Smooth muscle cell (in vitro differentiated cells): Measurements from ENCODE around the gene RBM15B. TPM values are rescaled to one million over a fixed set of nuclear protein-coding genes. Genes with fewer than 3 reads are reported as not detected.

Experiments used
- DNase-seq: peaks from one replicate; lab custom pipeline; 2025; ENCODE audit not compliant: unreplicated experiment; lab: John Stamatoyannopoulos, UW
- H2AFZ ChIP-seq: fragments of 200-600 bp; sonication (generic); 2 replicates; pipeline ENCODE4 v1.6.0; 2016; ENCODE audit warnings: antibody characterized with exemption, low read depth, mild to moderate bottlenecking
- H3F3A ChIP-seq: fragments of 200-600 bp; sonication (generic); 2 replicates; pipeline ENCODE4 v1.6.0; 2017; ENCODE audit warnings: antibody characterized with exemption, low read depth
- H3K27ac ChIP-seq: fragments of 200-600 bp; sonication (generic); 2 replicates; pipeline ENCODE4 v1.5.1; 2016; ENCODE audit warnings: low read depth, mild to moderate bottlenecking
- H3K27me3 ChIP-seq: fragments of 200-600 bp; sonication (generic); 2 replicates; pipeline ENCODE4 v1.6.1; 2016; ENCODE audit warnings: low read depth, mild to moderate bottlenecking
- H3K36me3 ChIP-seq: fragments of 200-600 bp; sonication (generic); 2 replicates; pipeline ENCODE4 v1.5.1; 2016; ENCODE audit warnings: low read depth
- H3K4me1 ChIP-seq: fragments of 200-600 bp; sonication (generic); 2 replicates; pipeline ENCODE4 v1.5.1; 2016; ENCODE audit warnings: low read depth
- H3K4me2 ChIP-seq: fragments of 200-600 bp; sonication (generic); 2 replicates; pipeline ENCODE4 v1.6.0; 2016; ENCODE audit warnings: mild to moderate bottlenecking
- H3K4me3 ChIP-seq: fragments of 200-600 bp; sonication (generic); 2 replicates; pipeline ENCODE4 v1.5.1; 2016; ENCODE audit warnings: mild to moderate bottlenecking
- H3K79me2 ChIP-seq: fragments of 200-600 bp; sonication (generic); 2 replicates; pipeline ENCODE4 v1.6.0; 2016; ENCODE audit warnings: low read depth, mild to moderate bottlenecking
- H3K9ac ChIP-seq: fragments of 200-600 bp; sonication (generic); 2 replicates; pipeline ENCODE4 v1.6.0; 2016; ENCODE audit warnings: low read depth
- H3K9me3 ChIP-seq: fragments of 200-600 bp; sonication (generic); replicated peaks from 2 replicates; pipeline ENCODE4 v1.5.1; 2016; ENCODE audit warnings: low read depth
- H4K20me1 ChIP-seq: fragments of 200-600 bp; sonication (generic); 2 replicates; pipeline ENCODE4 v1.6.0; 2016; ENCODE audit warnings: low read depth
- WGBS: methylation state at CpG from one replicate; pipeline ENCODE4 v1.1.7; 2016; ENCODE audit warnings: low lambda C conversion rate; 5-methylcytosine and 5-hydroxymethylcytosine counted together
- polyA plus RNA-seq: library from polyadenylated mRNA; unstranded; fragments of >200 nt; fragmentation: Nextera tagmentation; extraction: Ambion mirVana; gene quantifications from 2 replicates; pipeline ENCODE4 v1.2.1, GENCODE V29; 2016
- total RNA-seq: library from RNA; depleted of rRNA; stranded (reverse); fragments of >200 nt; gene quantifications from 2 replicates; pipeline ENCODE4 v1.2.3, GENCODE V29; 2014
- TF ChIP-seq, protein P1 (sequence below): fragments of 200-600 bp; sonication (generic); IDR thresholded peaks from 2 replicates; pipeline ENCODE4 v1.5.1; 2017; ENCODE audit warnings: borderline replicate concordance, mild to moderate bottlenecking, antibody characterized with exemption; ENCODE audit not compliant: insufficient read depth, poor library complexity, severe bottlenecking

The RBM15B gene
- total and polyA plus RNA-seq, 2 experiments from 2014 or later, result 21.7 to 38.0 TPM

DNA sequence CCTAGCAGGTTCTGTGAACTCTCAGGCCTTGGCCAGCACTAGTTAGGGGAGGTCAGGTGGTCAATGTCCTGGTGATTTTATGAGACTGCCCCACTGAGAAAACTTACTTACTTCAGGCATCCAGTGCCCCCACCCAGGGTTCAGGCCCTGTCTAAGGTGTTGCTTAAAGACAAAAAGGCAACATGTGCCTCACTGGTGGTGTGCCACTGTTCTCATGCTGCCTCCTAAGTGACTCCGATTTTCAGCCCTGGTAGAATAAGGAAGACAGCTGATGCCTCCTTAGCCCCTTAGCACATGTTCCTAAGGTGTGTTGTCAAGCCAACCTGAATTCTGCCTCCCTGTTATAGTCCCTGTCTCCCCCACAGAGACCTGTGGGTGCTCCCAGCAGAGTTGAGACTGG, 5.3 kb downstream of the RBM15B start:
- no peaks in the 10 kb centered on the region for H3K9me3 ChIP-seq
- H3K36me3 ChIP-seq, result no peaks in the 10 kb centered on the region
- peaks cover 27% of the 10 kb centered on the region for H3F3A ChIP-seq
- peaks cover 47% of the 10 kb centered on the region for H4K20me1 ChIP-seq
- peaks cover 25% of the 10 kb centered on the region for H3K4me1 ChIP-seq
- H3K27ac ChIP-seq, result peak overlapping the region; percentile 0
- no peaks in the 10 kb centered on the region for H3K27me3 ChIP-seq
- TF ChIP-seq, protein P1, sequence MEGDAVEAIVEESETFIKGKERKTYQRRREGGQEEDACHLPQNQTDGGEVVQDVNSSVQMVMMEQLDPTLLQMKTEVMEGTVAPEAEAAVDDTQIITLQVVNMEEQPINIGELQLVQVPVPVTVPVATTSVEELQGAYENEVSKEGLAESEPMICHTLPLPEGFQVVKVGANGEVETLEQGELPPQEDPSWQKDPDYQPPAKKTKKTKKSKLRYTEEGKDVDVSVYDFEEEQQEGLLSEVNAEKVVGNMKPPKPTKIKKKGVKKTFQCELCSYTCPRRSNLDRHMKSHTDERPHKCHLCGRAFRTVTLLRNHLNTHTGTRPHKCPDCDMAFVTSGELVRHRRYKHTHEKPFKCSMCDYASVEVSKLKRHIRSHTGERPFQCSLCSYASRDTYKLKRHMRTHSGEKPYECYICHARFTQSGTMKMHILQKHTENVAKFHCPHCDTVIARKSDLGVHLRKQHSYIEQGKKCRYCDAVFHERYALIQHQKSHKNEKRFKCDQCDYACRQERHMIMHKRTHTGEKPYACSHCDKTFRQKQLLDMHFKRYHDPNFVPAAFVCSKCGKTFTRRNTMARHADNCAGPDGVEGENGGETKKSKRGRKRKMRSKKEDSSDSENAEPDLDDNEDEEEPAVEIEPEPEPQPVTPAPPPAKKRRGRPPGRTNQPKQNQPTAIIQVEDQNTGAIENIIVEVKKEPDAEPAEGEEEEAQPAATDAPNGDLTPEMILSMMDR, result no peak
- DNase-seq, result no peak
- H3K9ac ChIP-seq, result no peak overlapping the region
- peaks cover 43% of the 10 kb centered on the region for H3K79me2 ChIP-seq
- no peak overlapping the region for H3K4me3 ChIP-seq
- 96% methylated on average over 1 of the region's 1 CpG for WGBS
- no peak overlapping the region for H2AFZ ChIP-seq
- no peak overlapping the region for H3K4me2 ChIP-seq

DNA sequence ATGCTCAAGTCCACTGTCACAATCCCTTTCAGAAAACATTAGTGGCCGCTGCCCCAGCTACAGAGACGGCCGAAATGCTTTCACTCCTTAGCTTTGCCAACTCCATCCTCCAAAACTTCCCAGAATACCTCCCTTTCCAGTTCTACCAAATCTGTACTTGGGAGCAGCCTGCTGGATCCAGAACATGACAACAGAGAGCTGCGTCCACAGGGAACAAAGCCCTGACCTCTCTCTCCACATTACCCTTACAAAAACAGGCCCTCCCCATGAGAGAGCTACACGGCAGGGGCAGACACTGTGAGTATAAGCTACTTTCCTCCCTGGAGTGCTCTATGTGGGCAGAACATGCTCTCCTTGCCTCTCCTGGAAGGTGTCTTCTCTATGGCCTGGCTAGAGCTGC, 6.3 kb downstream of the RBM15B start:
- Histone ChIP-seq H3F3A (peaks cover 24% of the 10 kb centered on the region), H3K4me2 (no peak overlapping the region), H3K27me3 (no peaks in the 10 kb centered on the region), H4K20me1 (peaks cover 43% of the 10 kb centered on the region), H3K79me2 (peaks cover 35% of the 10 kb centered on the region), H2AFZ (no peak overlapping the region), H3K4me3 (no peak overlapping the region), H3K27ac (no peak overlapping the region), H3K36me3 (no peaks in the 10 kb centered on the region), H3K9me3 (no peaks in the 10 kb centered on the region), H3K9ac (no peak overlapping the region), H3K4me1 (peaks cover 21% of the 10 kb centered on the region)
- TF ChIP-seq, protein P1, result no peak
- 90% methylated on average over 5 of the region's 5 CpGs for WGBS
- no peak for DNase-seq

DNA sequence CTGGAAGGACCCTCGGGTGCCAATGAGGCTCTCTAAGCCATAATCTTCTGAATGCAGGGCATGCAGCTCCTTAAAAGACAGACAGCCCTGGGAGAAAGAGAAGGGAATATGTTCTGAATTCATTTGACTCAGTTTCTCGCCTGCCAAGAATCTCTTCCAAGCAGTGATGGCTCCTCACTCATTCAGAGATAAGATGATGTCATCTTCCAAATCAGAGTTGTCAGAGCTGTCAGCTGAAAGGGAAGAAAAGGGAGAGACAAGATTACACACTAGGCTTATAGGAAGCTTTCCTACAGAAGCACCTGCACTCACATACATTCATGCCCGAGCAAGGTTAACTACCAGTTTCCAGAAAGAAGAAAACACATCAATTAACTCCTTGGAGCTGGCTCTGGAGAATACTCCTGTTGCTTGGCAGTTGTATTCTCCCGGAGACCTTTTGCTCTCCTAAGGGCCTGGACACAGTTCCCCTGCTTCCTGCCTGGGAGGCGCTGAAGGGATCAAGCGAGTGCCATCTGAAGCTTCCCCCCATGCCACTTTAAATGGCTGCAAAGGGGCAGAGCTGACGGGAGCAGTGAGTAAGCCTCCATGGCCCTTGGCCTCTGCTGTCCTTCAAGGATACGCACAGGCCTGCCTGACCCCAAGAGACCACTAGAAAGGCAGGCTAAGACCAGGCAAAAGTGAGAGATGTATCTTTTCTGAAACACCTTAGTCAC, 7.7 kb downstream of the RBM15B start:
- no peak overlapping the region for H3K9ac ChIP-seq
- no peaks in the 10 kb centered on the region for H3K36me3 ChIP-seq
- WGBS, result 92% methylated on average over 8 of the region's 8 CpGs

More for the DNA sequence above, 7.7 kb downstream of the RBM15B start:
- no peaks in the 10 kb centered on the region for H3K27me3 ChIP-seq
- no peaks in the 10 kb centered on the region for H3K9me3 ChIP-seq
- peaks cover 23% of the 10 kb centered on the region for H3F3A ChIP-seq
- no peak overlapping the region for H3K4me3 ChIP-seq
- H3K4me2 ChIP-seq, result no peak overlapping the region
- no peak overlapping the region for H2AFZ ChIP-seq
- peaks cover 16% of the 10 kb centered on the region for H3K4me1 ChIP-seq
- H3K79me2 ChIP-seq, result peaks cover 21% of the 10 kb centered on the region
- H3K27ac ChIP-seq, result peak overlapping the region; percentile 4
- no peak for DNase-seq
- H4K20me1 ChIP-seq, result peaks cover 31% of the 10 kb centered on the region
- TF ChIP-seq, protein P1, result no peak
